NT2/D1 (cell line): Measurements from ENCODE around the gene NOL11.

ENCODE experiments used
- SUZ12 ChIP-seq: IDR thresholded peaks from 2 replicates; pipeline ENCODE4 v1.6.1; 2011; ENCODE audit not compliant: insufficient read length, insufficient read depth; ENCODE audit errors: extremely low read depth
- YY1 ChIP-seq: IDR thresholded peaks from 2 replicates; pipeline ENCODE4 v1.6.1; 2011; ENCODE audit not compliant: insufficient read length, insufficient read depth
- ZNF274 ChIP-seq: IDR thresholded peaks from 2 replicates; pipeline ENCODE4 v1.6.1; 2011; ENCODE audit warnings: mild to moderate bottlenecking, low read depth, low read length

GRCh38 chr17:67713169-67713568 lies 4.6 kb upstream of the NOL11 start:
- TF ChIP-seq SUZ12 (no peak), ZNF274 (no peak), YY1 (no peak)
